ENCODE results near the gene SECISBP2L. TPM values are rescaled to one million over a fixed set of nuclear protein-coding genes. Genes with fewer than 3 reads are reported as not detected.

SECISBP2L gene
- total and polyA plus RNA-seq, 10 of the 15 experiments (the other 5 are each of a cell fraction or from before 2014, with no cell fraction given), result 1.4 to 24.2 (median 10.4) TPM

- no peak for TF ChIP-seq BCLAF1 (IDR thresholded peaks at IDR 0.05)
These were observed 19.5 kb downstream of the SECISBP2L start (continued) for GRCh38 chr15:49026700-49027099.

DNA sequence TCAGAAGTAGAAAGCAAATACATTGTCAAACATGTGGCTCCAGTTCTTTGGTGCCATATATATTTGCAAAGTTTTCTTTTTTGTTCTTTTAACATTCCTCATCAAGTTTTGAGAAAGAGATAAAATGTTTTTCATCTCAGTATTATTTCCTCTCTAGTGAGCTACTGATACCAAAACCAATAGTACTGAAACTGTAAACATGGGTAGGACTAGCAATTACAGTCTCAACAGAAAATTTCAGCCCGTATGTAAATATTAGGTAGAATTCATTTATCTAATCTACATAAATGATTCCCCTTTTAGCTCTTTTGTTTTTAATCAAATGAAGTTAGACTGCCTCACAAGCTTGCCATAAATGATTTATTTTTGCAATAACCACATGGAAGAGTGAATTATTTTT, 21.4 kb downstream of the SECISBP2L start:
- BruUV-seq (replicated peaks), result no TSS peak
- CTCF ChIA-PET, result interaction anchor here (1.0 kb wide), 1 partner anchor 163 kb away, joined by 3 read pairs; no protein-coding TSS in a partner anchor
- H3K9ac ChIP-seq (ENCODE audit: control insufficient read depth, insufficient read depth, low read length), result no peak overlapping the region
- SMC1A ChIA-PET (ENCODE audit: uncharacterized antibody, unreplicated experiment), result interaction anchor here (0.6 to 0.9 kb wide), 2 partner anchors 15 to 207 kb away, joined by 3 read pairs; no protein-coding TSS in a partner anchor
- H3K27ac ChIP-seq (ENCODE audit: control insufficient read depth, insufficient read depth), result no peak overlapping the region
- no peaks in the 10 kb centered on the region; the same call in 1 of the 2 replicates for H3K79me2 ChIP-seq (ENCODE audit: control insufficient read depth, insufficient read depth, low read length)
- H3K4me2 ChIP-seq (ENCODE audit: control insufficient read depth, insufficient read depth), result 0 out of 2 replicates have a peak overlapping the region, but pooled peaks have one; percentile 25
- TF ChIP-seq SUZ12 (IDR thresholded peaks at IDR 0.05; ENCODE audit: unreplicated experiment) (no peak), ZNF24 (IDR thresholded peaks at IDR 0.05) (0 out of 2 replicates have a peak, but pooled peaks have one; percentile 49)
- in situ Hi-C loops (cut with MboI) (no loop called here), intact Hi-C loops (cut with micrococcal nuclease; ENCODE audit: unreplicated experiment) (no loop called here)
- FAIRE-seq (peak; percentile 7), DNase-seq (ENCODE audit: low read depth, low spot score) (no peak), ATAC-seq (peak; percentile 81)
- no peaks in the 10 kb centered on the region for H3K9me3 ChIP-seq (replicated peaks; ENCODE audit: control insufficient read depth, insufficient read depth, low read length)
- RAD21 ChIA-PET (ENCODE audit: unreplicated experiment), result no interaction called here
- H4K20me1 ChIP-seq (ENCODE audit: control insufficient read depth, insufficient read depth), result no peaks in the 10 kb centered on the region
- POLR2A ChIA-PET, result no interaction called here
- H2AFZ ChIP-seq (ENCODE audit: control insufficient read depth, low read depth, low read length), result no peak overlapping the region
- H3K4me3 ChIP-seq, result no peak overlapping the region
- no peaks in the 10 kb centered on the region for H3K27me3 ChIP-seq (replicated peaks in 1 of 2; ENCODE audit: control insufficient read depth in 2 of 2, insufficient read depth in 2 of 2, low read length in 1 of 2)
- WGBS (ENCODE audit: insufficient coverage, insufficient replicate concordance, low lambda C conversion rate, missing lambda C conversion rate), result 22% methylated on average over 1 of the region's 1 CpG
- H3K36me3 ChIP-seq (ENCODE audit: control insufficient read depth in 2 of 2, insufficient read depth in 2 of 2, low read length in 1 of 2), result peaks cover 0 to 8% of the 10 kb centered on the region in 2 experiments; a peak in 1 of 4 replicates
- H3K4me1 ChIP-seq (ENCODE audit: control insufficient read depth, insufficient read depth, low read length), result peaks cover 12% of the 10 kb centered on the region; the same call in 1 of the 2 replicates

All from GM12878 (cell line).